Measurements from ENCODE around the gene TSPEAR.

GRCh38 chr21:44611551-44611950 is 99.8 kb downstream of the TSPEAR start:
- TF ChIP-seq CTCF (IDR thresholded peaks at IDR 0.05 in 4 of 5, conservative IDR thresholded peaks at IDR 0.05 in 1 of 5) (no peak), POLR2A (IDR thresholded peaks at IDR 0.05) (no peak)

Data from gastrocnemius medialis (tissue), 4 donors.